Muscle of back (tissue), 13 donors: ENCODE data around the gene ITIH1. TPM values are rescaled to one million over a fixed set of nuclear protein-coding genes. Genes with fewer than 3 reads are reported as not detected.
"Not testable (repeated sequence)": the region's sequence is repeated elsewhere in the genome, so short reads cannot be mapped to it uniquely, and the experiment has no call there.

ENCODE experiments used
- DNase-seq, 3 donors: peaks; one replicate each; pipeline versions ENCODE4 v3.0.0 to v3.0.0-alpha.2; 2013
- long read RNA-seq, 9 donors: transcript quantifications; one replicate each; lab custom pipeline, GENCODE V29; 2026
- polyA plus RNA-seq, 10 donors: library from polyadenylated mRNA; unstranded; fragments of 120-200 nt; gene quantifications; one replicate each; pipeline ENCODE4 v1.2.1, GENCODE V29; 2013; ENCODE audit not compliant: insufficient read length in 10 of 10

The ITIH1 gene, protein sequence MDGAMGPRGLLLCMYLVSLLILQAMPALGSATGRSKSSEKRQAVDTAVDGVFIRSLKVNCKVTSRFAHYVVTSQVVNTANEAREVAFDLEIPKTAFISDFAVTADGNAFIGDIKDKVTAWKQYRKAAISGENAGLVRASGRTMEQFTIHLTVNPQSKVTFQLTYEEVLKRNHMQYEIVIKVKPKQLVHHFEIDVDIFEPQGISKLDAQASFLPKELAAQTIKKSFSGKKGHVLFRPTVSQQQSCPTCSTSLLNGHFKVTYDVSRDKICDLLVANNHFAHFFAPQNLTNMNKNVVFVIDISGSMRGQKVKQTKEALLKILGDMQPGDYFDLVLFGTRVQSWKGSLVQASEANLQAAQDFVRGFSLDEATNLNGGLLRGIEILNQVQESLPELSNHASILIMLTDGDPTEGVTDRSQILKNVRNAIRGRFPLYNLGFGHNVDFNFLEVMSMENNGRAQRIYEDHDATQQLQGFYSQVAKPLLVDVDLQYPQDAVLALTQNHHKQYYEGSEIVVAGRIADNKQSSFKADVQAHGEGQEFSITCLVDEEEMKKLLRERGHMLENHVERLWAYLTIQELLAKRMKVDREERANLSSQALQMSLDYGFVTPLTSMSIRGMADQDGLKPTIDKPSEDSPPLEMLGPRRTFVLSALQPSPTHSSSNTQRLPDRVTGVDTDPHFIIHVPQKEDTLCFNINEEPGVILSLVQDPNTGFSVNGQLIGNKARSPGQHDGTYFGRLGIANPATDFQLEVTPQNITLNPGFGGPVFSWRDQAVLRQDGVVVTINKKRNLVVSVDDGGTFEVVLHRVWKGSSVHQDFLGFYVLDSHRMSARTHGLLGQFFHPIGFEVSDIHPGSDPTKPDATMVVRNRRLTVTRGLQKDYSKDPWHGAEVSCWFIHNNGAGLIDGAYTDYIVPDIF
- under 1 TPM in 3 of 10 donors, not detected in 7; 0.19 to 0.92 (median 0.33) TPM for polyA plus RNA-seq
- long read RNA-seq, donor 1: 0 reads
- long read RNA-seq, donor 2: 0 reads
- long read RNA-seq, donor 3: 0 reads
- long read RNA-seq, donor 4: 0 reads
- long read RNA-seq, donor 5: 0 reads
- long read RNA-seq, donor 6: 0 reads
- long read RNA-seq, donor 7: 0 reads
- long read RNA-seq, donor 8: 0 reads
- long read RNA-seq, donor 9: 0 reads

DNA sequence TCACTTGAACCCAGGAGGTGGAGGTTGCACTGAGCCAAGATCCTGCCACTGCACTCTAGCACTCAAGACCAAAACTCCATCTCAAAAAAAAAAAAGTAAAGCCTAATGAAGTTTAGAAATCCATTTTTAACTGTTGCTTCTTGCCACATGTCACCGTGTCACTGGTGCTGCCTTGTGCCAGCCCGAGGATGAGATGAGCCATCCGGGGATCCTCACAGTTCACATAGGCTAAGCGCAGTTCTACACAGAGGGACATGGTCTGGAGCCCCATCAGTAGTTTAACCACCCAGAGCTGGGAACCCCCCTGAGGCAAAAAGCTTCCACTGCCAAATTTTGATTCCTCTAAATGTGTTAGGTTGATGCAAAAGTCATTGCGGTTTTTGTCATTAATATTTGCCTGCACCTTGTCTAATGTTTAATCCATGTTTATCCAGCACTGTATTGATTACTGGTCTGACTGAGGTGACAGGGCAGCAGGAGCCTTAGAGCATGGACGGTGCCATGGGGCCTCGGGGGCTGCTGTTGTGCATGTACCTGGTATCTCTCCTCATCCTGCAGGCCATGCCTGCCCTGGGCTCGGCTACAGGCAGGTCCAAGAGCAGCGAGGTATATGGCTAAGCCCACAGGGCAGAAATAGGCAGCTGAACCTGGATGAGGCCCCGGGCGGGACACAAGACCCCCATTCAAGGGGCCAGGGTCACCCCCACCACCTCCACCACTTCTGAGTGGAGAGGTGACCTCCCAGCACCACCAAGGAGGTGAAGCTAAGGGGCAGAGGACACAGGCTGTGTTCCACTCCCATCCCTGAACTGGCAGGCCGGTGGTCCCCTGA is at the start of gene ITIH1:
Gene ITIH1, plus strand, starts transcription at position 473 of the 832 bp plus-strand sequence. Its CDS starts 17 bp downstream, at position 490.
- DNase-seq: no peak

- not testable (repeated sequence) for DNase-seq
These were observed 48.6 kb upstream of the ITIH1 start for GRCh38 chr3:52728753-52729152.

GRCh38 chr3:52730681-52731080 is 46.7 kb upstream of the ITIH1 start:
- DNase-seq: no peak

GRCh38 chr3:52731590-52731989 is 45.8 kb upstream of the ITIH1 start:
- DNase-seq: no peak

- DNase-seq: no peak
These were observed 44.0 kb upstream of the ITIH1 start for GRCh38 chr3:52733256-52733891.

GRCh38 chr3:52739730-52740129 is 37.7 kb upstream of the ITIH1 start:
- no peak for DNase-seq

DNA sequence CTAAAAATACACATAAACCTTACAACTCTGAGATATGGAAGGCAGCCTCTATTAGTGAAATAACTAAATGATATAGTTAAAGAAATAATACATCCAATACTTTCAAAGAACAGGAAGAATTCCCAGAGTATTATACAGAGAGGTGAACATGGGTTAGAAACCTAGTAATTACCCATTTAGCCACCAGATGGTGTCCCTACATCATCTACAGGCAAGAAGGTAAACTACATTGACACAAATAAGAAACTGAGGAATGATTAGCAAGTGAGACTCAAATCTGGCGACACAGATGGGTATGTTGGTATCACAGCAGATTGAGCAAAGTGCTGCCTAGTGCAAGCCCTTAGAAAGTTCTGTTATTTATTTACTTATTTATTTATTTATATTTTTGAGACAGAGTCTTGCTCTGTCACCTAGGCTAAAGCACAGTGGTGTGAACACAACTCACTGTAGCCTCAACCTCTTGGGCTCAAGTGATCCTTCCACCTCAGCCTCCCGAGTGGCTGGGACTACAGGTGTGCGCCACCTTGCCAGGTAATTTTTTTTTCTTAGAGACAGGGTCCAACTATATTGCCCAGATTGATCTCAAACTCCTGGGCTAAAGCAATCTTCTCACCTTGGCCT is 34.9 kb upstream of the ITIH1 start:
- peak; percentile 13 to 48 (median 33) for DNase-seq

DNA sequence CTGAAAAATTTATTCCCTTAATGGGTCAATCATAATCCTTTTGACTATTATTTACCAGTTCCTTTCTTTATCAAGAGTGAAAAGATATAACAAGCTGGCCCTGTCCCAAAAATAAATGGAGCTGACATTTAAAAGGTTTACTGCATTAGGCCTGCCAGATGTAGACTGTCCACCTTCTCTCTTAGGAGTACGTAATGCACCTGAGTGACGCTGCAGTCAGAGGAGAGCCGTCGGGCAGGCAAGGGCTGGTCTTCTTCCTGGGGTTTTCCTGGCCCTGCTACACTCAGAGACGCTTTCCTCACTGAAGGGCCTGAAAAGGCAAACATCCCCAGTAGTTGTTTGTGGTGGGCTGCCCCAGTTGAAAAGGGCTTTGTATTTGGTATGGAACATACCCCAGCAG is 34.2 kb upstream of the ITIH1 start:
- DNase-seq: no peak

DNA sequence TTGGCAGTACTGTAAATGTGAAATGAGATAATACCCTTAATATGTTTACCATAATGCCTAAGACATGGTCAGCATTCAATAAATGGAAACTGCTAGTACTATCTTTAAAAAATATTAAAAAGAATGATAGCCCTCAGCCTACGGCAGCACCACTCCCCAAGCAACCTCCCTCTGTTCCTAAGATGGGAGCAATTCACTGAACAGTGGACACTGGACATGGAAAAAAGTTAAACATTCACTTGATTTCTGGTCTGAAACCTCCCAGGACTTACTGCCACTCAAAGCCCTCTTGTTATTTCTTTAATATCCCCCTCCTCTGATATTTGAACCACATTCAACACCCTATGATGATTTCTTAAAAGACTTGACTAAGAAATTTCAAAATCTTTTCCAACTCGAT is 33.7 kb upstream of the ITIH1 start:
- DNase-seq: no peak

DNA sequence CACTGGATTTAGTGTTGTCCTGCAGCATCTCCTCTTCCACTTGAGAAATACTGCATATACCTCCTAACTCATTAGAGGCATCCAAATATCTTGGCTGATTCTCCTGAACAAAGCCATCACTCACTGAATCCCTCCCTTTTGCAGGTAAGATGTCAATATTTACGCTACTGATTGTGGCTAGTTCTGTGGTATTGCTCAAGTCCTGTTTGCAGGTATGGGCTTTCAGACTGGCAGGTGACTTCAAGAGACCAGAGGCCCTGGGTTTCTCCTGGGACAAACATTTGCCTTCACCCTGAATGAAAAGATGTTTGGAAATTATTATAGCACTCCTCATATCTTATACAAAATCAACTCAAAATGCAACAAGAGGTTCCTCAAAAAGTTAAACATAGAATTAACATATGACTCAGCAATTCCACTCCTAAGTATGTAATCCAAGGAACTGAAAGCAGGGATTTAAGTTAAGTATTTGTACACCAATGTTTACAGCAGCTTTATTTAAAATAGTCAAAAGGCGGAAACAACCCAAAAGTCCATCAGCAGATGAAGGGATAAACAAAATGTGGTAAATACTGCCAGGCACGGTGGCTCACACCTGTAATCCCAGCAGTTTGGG is 25.2 kb upstream of the ITIH1 start:
- no peak for DNase-seq

- DNase-seq: no peak
These were observed 23.0 kb upstream of the ITIH1 start for GRCh38 chr3:52754373-52754772.

GRCh38 chr3:52756141-52756540 is 21.3 kb upstream of the ITIH1 start:
- DNase-seq: no peak

- no peak for DNase-seq
These were observed 13.9 kb upstream of the ITIH1 start for GRCh38 chr3:52763466-52763865.

DNA sequence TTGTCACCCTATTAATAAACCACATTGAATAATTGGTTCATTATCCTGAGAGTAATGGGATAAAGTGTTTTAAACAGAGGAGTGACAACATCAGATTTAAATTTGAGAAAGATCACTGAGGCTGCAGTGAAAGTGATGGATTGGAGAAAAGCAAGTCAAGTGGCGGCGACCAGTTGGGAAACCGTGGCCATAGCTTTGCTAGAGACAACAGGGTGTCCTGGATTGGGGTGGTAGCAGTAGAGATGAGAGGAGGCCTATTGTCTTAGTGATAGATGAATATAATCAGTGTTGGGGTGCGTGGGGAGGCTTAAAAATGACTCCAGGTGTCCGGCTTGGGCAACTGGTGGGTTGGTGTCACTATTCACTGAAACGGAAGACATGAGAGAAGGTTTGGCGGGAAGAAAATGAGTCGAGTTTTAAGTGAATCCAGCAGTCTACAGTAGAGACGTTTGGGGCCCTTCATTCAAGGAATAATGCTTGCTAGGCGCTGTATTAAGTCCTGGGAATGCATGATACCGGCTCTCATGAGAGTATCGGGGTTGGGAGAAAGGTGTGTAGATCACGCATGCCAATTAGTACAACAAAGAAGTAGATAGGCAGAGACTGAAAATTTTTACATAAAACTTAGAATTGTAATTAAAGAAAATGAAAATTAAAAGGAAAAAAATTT is 7.5 kb upstream of the ITIH1 start:
- DNase-seq: peak in 1 of 3 donors; percentile 22

GRCh38 chr3:52770496-52771333 is 6.7 kb upstream of the ITIH1 start, which contains the start of gene NEK4:
NEK4 (minus strand) TSS chr3:52770940; CDS start chr3:52770746, 194 bp downstream.
- peak; percentile 90 to 96 (median 94) for DNase-seq

- no peak for DNase-seq
These were observed 6.1 kb upstream of the ITIH1 start for GRCh38 chr3:52771334-52771681.

DNA sequence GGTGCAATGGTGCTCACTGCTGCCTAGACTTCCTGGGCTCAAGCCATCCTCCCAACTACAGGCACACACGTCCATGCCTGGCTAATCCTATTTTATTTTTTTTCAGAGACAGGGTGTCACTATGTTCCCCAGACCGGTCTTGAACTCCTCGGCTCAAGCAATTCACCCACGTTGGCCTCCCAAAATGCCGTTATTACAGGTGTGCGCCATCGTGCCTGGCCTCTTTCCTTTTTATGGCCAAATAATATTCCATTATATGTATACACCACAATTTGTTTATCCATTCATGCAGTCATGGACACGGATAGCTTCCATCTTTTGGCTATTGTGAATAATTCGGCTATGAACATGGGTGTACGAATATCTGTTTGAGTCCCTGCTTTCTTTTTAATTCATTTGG is 5.7 kb upstream of the ITIH1 start:
- no peak for DNase-seq

GRCh38 chr3:52773361-52774065 is 3.9 kb upstream of the ITIH1 start:
- DNase-seq: no peak
